HCT116 (cell line): ENCODE measurements around the gene TGOLN2. TPM values are rescaled to one million over a fixed set of nuclear protein-coding genes. Genes with fewer than 3 reads are reported as not detected.

Experiments used
- ATAC-seq: fragments of 200-7000 bp; cut with Tn5 transposase; 2 replicates; pipeline ENCODE4 v1.9.1; 2020; ENCODE audit warnings: mild to moderate bottlenecking, moderate library complexity
- BruUV-seq: library from RNA; stranded (reverse); fragments of 400-500 nt; replicated peaks from 2 replicates; lab custom pipeline; 2021; lab: Mats Ljungman, UMichigan
- CTCF ChIA-PET: fragments of 300-600 bp; sonication (Branson Sonifier 250); formaldehyde crosslinking; loops from one replicate; lab custom pipeline; 2021; ENCODE audit warnings: antibody characterized with exemption; lab: Charles Lee
- POLR2A ChIA-PET: fragments of 300-600, 350-600 bp; sonication (Branson Sonifier 250); formaldehyde crosslinking; loops from one replicate; lab custom pipeline; 2021; ENCODE audit warnings: antibody characterized with exemption; lab: Charles Lee
- RAD21 ChIA-PET, 2 experiments: fragments of 300-600 bp; sonication (Branson Sonifier 250); formaldehyde crosslinking; loops; one replicate each; lab custom pipeline; 2023; ENCODE audit warnings: low total read pairs in 2 of 2; ENCODE audit not compliant: uncharacterized antibody in 2 of 2, unreplicated experiment in 2 of 2, low non-redundant PET in 1 of 2; lab: Charles Lee
- DNase-seq: peaks from one replicate; pipeline ENCODE4 v3.0.0-alpha.2; 2010; ENCODE audit warnings: low read depth, low spot score
- H2AFZ ChIP-seq: fragments of 200-600 bp; shearing (Covaris generic), sonication (generic); 2 replicates; pipeline ENCODE4 v1.6.1; 2017; ENCODE audit warnings: low read depth, mixed run types, mixed read lengths, antibody characterized with exemption, low read length; ENCODE audit not compliant: poor library complexity, severe bottlenecking
- H3K27ac ChIP-seq: 2 replicates; pipeline ENCODE4 v1.5.1; 2012; ENCODE audit warnings: low read depth, low read length
- H3K27me3 ChIP-seq: fragments of 200-600 bp; sonication (generic); 2 replicates; pipeline ENCODE4 v1.6.1; 2016; ENCODE audit warnings: mixed run types, low read length, mixed read lengths; ENCODE audit not compliant: insufficient read depth
- H3K36me3 ChIP-seq, 2 experiments: fragments of 200-500 bp in 1 of 2; fragments of 200-600 bp in 1 of 2; sonication (Bioruptor generic) in 1 of 2; sonication (generic) in 1 of 2; 2 replicates each; pipeline versions ENCODE4 v1.5.1 to v1.6.1; 2014 to 2016; ENCODE audit warnings: low read length in 2 of 2, inconsistent platforms in 1 of 2, mixed read lengths in 1 of 2, mixed run types in 1 of 2; ENCODE audit not compliant: insufficient read depth in 2 of 2, control insufficient read depth in 1 of 2
- H3K4me1 ChIP-seq, 2 experiments: fragments of 200-600 bp in 1 of 2; sonication (generic) in 1 of 2; 2 replicates each; pipeline versions ENCODE4 v1.5.1 to v1.6.1; 2012 to 2017; ENCODE audit warnings: low read length in 2 of 2, inconsistent platforms in 1 of 2, mild to moderate bottlenecking in 1 of 2, mixed read lengths in 1 of 2, mixed run types in 1 of 2, moderate library complexity in 1 of 2; ENCODE audit not compliant: insufficient read depth in 2 of 2, control insufficient read depth in 1 of 2
- H3K4me2 ChIP-seq: fragments of 200-600 bp; sonication (generic); 2 replicates; pipeline ENCODE4 v1.6.1; 2017; ENCODE audit warnings: mixed run types, low read length, mixed read lengths
- H3K4me3 ChIP-seq, 2 experiments: fragments of 200-600 bp in 1 of 2; sonication (generic) in 1 of 2; replicated peaks in 1 of 2; 2 replicates each; pipeline ENCODE4 v1.5.1; 2011 to 2016; ENCODE audit warnings: low read length in 2 of 2, control low read depth in 1 of 2, low read depth in 1 of 2, mild to moderate bottlenecking in 1 of 2, mixed read lengths in 1 of 2, mixed run types in 1 of 2
- H3K79me2 ChIP-seq: fragments of 200-600 bp; sonication (generic); 2 replicates; pipeline ENCODE4 v1.6.1; 2017; ENCODE audit warnings: mild to moderate bottlenecking, mixed run types, low read length, moderate library complexity, mixed read lengths; ENCODE audit not compliant: insufficient read depth
- H3K9ac ChIP-seq: fragments of 200-600 bp; sonication (generic); 2 replicates; pipeline ENCODE4 v1.6.1; 2016; ENCODE audit warnings: low read length, mixed read lengths
- H3K9me2 ChIP-seq: fragments of 200-600 bp; sonication (generic), shearing (Covaris generic); 2 replicates; pipeline ENCODE4 v1.6.1; 2017; ENCODE audit warnings: mixed run types, mild to moderate bottlenecking, moderate library complexity; ENCODE audit not compliant: insufficient read depth
- H3K9me3 ChIP-seq, 2 experiments: fragments of 200-500 bp in 1 of 2; fragments of 200-600 bp in 1 of 2; sonication (Bioruptor generic) in 1 of 2; sonication (generic) in 1 of 2; 2 replicates each; pipeline ENCODE4 v1.6.1; 2014 to 2017; ENCODE audit warnings: low read length in 2 of 2, mixed read lengths in 2 of 2, inconsistent platforms in 1 of 2, low read depth in 1 of 2, mild to moderate bottlenecking in 1 of 2, mixed run types in 1 of 2, moderate library complexity in 1 of 2; ENCODE audit not compliant: control insufficient read depth in 1 of 2, insufficient read depth in 1 of 2
- H4K20me1 ChIP-seq: fragments of 200-600 bp; sonication (generic), shearing (Covaris generic); 2 replicates; pipeline ENCODE4 v1.6.1; 2017; ENCODE audit warnings: mixed run types, mild to moderate bottlenecking, moderate library complexity; ENCODE audit not compliant: insufficient read depth
- ATF3 ChIP-seq: IDR thresholded peaks from 2 replicates; pipeline ENCODE4 v1.6.1; 2012
- CBX3 ChIP-seq: IDR thresholded peaks from 2 replicates; pipeline ENCODE4 v1.6.1; 2012; ENCODE audit warnings: low read depth
- ELF1 ChIP-seq: IDR thresholded peaks from 2 replicates; pipeline ENCODE4 v1.6.1; 2012; ENCODE audit warnings: low read depth, borderline replicate concordance
- EZH2 ChIP-seq: fragments of 200-600 bp; sonication (generic); IDR thresholded peaks from 2 replicates; pipeline ENCODE4 v1.6.1; 2017; ENCODE audit warnings: antibody characterized with exemption, mixed run types
- FOSL1 ChIP-seq: IDR thresholded peaks from 2 replicates; pipeline ENCODE4 v1.6.1; 2012; ENCODE audit warnings: low read depth
- MAX ChIP-seq: IDR thresholded peaks from 2 replicates; pipeline ENCODE4 v1.6.1; 2012
- POLR2A ChIP-seq: IDR thresholded peaks from 2 replicates; pipeline ENCODE4 v1.7.0; 2011; ENCODE audit warnings: borderline replicate concordance; ENCODE audit not compliant: insufficient read depth, insufficient read length; ENCODE audit errors: extremely low read depth
- POLR2AphosphoS5 ChIP-seq: IDR thresholded peaks from 2 replicates; pipeline ENCODE4 v1.6.1; 2011; ENCODE audit warnings: mild to moderate bottlenecking, low read depth, low read length, moderate library complexity
- RAD21 ChIP-seq: IDR thresholded peaks from 2 replicates; pipeline ENCODE4 v1.6.1; 2012; ENCODE audit warnings: low read depth, mild to moderate bottlenecking
- SIN3A ChIP-seq: IDR thresholded peaks from 2 replicates; pipeline ENCODE4 v1.6.1; 2012; ENCODE audit warnings: low read depth
- SP1 ChIP-seq: IDR thresholded peaks from 2 replicates; pipeline ENCODE4 v1.6.1; 2012; ENCODE audit warnings: low read depth
- TCF7L2 ChIP-seq: IDR thresholded peaks from 2 replicates; pipeline ENCODE4 v1.7.0; 2011; ENCODE audit warnings: borderline replicate concordance, inconsistent platforms; ENCODE audit not compliant: insufficient read depth, insufficient read length; ENCODE audit errors: extremely low read depth
- ZBTB33 ChIP-seq: IDR thresholded peaks from 2 replicates; pipeline ENCODE4 v1.6.1; 2011; ENCODE audit warnings: mild to moderate bottlenecking, low read length, moderate library complexity; ENCODE audit not compliant: insufficient replicate concordance; ENCODE audit errors: extremely low read depth
- ZFX ChIP-seq: fragments of 450-650 bp; IDR thresholded peaks from 2 replicates; pipeline ENCODE4 v1.6.1; 2017
- ZNF274 ChIP-seq: fragments of 200-500 bp; sonication (Bioruptor generic); IDR thresholded peaks from 2 replicates; pipeline ENCODE4 v1.6.1; 2014; ENCODE audit warnings: mild to moderate bottlenecking, low read depth, low read length, inconsistent platforms
- intact Hi-C: fragments of 100-400 bp; cut with micrococcal nuclease; formaldehyde crosslinking; loops from 2 replicates; pipeline ENCODE4 v1.10.0; 2022
- total RNA-seq: library from RNA; stranded (reverse); gene quantifications from one replicate; pipeline ENCODE4 v1.2.1, GENCODE V29; 2021; ENCODE audit not compliant: unreplicated experiment

The TGOLN2 gene
- total RNA-seq, 1 experiment from 2014 or later = 43.2 TPM

- Histone ChIP-seq H4K20me1 (no peaks in the 10 kb centered on the region), H3K4me1 (no peaks in the 10 kb centered on the region), H3K79me2 (no peaks in the 10 kb centered on the region), H3K4me2 (no peak overlapping the region), H3K36me3 (peaks cover 4 to 12% of the 10 kb centered on the region in 2 experiments; a peak in 2 of 4 replicates), H3K4me3 (no peak overlapping the region), H3K27me3 (no peaks in the 10 kb centered on the region), H3K9me2 (no peaks in the 10 kb centered on the region), H3K27ac (no peak overlapping the region), H3K9ac (no peak overlapping the region), H2AFZ (no peak overlapping the region), H3K9me3 (no peaks in the 10 kb centered on the region)
- CTCF ChIA-PET = no interaction called here
- TF ChIP-seq CBX3 (no peak), RAD21 (no peak), ELF1 (no peak)
- no TSS peak for BruUV-seq
- RAD21 ChIA-PET = no interaction called here
- DNase-seq (no peak), ATAC-seq (no peak)
- POLR2A ChIA-PET = no interaction called here
- intact Hi-C loops = no loop called here
These were observed 13.7 kb upstream of the TGOLN2 start for GRCh38 chr2:85341269-85342029.

GRCh38 chr2:85340034-85340892, 12.5 kb upstream of the TGOLN2 start:
- CTCF ChIA-PET = no interaction called here
- POLR2A ChIA-PET = interaction anchor here (2.1 kb wide), 1 partner anchor 12 kb away, joined by 4 read pairs; the partner anchor contains the start of gene TGOLN2
- no peak for ATAC-seq
- TF ChIP-seq RAD21 (no peak), TCF7L2 (no peak), EZH2 (no peak), POLR2AphosphoS5 (no peak), ZBTB33 (no peak), MAX (no peak), SIN3A (no peak), POLR2A (no peak), FOSL1 (no peak), ATF3 (no peak), SP1 (no peak), ZFX (no peak), ZNF274 (no peak)

More at GRCh38 chr2:85340034-85340892, 12.5 kb upstream of the TGOLN2 start:
- RAD21 ChIA-PET = no interaction called here
- no peak overlapping the region for H3K27ac ChIP-seq
- no peak overlapping the region for H3K4me3 ChIP-seq
- H3K9me3 ChIP-seq = no peaks in the 10 kb centered on the region
- H3K9ac ChIP-seq = no peak overlapping the region
- no peaks in the 10 kb centered on the region for H3K79me2 ChIP-seq
- intact Hi-C loops = no loop called here
- H3K4me1 ChIP-seq = no peaks in the 10 kb centered on the region
- no TSS peak for BruUV-seq
- DNase-seq = no peak
- no peak overlapping the region for H3K4me2 ChIP-seq
- no peaks in the 10 kb centered on the region for H4K20me1 ChIP-seq
- H3K27me3 ChIP-seq = no peaks in the 10 kb centered on the region
- no peak overlapping the region for H2AFZ ChIP-seq
- H3K9me2 ChIP-seq = no peaks in the 10 kb centered on the region
- H3K36me3 ChIP-seq = peaks cover under 1 to 2% of the 10 kb centered on the region in 2 experiments; a peak in 2 of 4 replicates
